Activated T-cell treated with anti-CD3 and anti-CD28 coated beads for 48 hours (primary cell): ENCODE results near the gene SLC35B1.

ENCODE experiments used
- DNase-seq: peaks from one replicate; pipeline ENCODE4 v3.0.0-alpha.2; 2020; ENCODE audit warnings: low read depth

The SLC35B1 gene, protein sequence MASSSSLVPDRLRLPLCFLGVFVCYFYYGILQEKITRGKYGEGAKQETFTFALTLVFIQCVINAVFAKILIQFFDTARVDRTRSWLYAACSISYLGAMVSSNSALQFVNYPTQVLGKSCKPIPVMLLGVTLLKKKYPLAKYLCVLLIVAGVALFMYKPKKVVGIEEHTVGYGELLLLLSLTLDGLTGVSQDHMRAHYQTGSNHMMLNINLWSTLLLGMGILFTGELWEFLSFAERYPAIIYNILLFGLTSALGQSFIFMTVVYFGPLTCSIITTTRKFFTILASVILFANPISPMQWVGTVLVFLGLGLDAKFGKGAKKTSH

DNA sequence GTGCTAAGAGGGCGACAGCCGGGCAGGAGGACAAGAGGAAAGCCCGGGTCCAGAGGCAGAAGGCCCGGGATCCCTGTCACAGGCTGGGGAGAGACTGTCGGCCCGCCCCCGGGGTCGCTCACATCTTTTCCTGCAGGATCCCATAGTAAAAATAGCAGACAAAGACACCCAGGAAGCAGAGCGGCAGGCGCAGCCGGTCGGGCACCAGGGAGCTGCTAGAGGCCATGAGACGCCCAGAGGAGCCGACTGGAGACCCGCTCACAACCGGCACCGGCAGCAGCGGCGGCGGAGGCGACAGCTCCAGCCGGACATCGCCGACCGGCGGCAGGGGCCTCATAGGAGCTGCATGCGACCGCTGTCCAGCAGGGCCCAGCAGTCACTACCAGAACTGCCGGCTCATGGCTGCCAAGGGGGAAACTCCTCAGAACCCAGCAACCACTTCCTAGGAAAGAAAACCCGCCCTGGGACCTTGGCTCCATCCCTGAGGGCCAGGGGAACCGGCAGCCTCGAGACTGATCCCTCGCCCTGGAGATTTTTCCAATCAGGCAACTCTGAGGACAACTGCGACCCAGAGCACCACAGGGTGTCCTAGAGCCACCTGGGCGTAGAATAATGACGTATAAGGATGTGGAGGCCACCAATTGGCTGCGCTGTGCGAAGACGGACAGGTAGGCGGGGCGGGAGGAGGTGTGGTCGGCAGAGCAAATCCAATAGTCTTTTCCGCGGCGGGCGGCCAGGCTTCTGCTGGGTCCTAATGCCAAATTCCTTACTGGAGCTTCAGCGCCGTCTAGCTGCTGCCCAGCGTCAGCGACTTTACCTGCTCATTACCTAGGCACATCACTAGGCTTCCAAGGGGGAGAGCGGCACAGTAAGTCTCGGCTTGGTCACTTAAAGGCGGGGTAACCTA is at the start of gene SLC35B1:
SLC35B1 (minus strand) TSS at position 357 of the 907 bp plus-strand sequence; CDS start at position 226, 131 bp downstream.
- DNase-seq: peak; percentile 97

GRCh38 chr17:49757151-49757777 is 49.5 kb upstream of the SLC35B1 start:
- no peak for DNase-seq

GRCh38 chr17:49756323-49757150 is 48.8 kb upstream of the SLC35B1 start:
- no peak for DNase-seq

- no peak for DNase-seq
Measured at GRCh38 chr17:49755663-49756283, 48.0 kb upstream of the SLC35B1 start.

DNA sequence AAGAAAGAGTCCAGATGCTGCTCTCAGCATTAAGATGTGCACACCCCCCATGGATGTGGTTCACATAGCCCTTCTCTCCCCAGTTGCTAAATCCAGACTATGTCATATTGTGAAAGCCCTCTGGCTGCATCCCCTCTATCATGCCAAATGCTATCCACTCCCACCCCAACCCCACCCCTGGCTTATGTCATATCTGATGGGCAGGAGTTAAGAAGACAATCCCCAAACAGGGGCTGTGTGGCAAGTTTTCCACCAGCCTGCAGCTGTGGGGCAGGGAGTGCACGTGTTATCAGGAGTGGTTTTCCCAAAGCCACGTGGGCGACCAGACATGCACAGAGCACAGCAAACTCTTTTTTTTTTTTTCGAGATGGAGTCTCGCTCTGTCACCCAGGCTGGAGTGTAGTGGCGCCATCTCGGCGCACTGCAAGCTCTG is 46.2 kb upstream of the SLC35B1 start:
- DNase-seq: no peak

DNA sequence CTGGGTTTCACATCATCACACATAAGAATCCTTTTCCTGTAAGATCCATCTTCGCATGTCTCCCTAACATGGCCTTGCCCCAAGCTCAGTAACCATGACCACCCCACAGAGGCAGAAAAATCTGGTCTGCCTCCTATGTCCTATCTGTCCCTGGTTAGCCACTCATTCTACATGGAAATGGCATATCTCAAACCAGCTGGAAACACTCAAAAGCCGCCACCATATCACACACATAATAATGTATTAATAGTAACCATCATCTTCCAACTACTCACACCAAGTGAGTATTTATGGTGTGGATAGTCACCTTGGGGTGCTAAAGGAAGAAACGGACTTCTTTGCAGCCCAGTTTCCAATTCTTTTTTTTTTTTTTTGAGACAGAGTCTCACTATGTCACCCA is 44.7 kb upstream of the SLC35B1 start:
- no peak for DNase-seq

GRCh38 chr17:49749730-49750129 is 42.0 kb upstream of the SLC35B1 start:
- no peak for DNase-seq

GRCh38 chr17:49748791-49749190 is 41.0 kb upstream of the SLC35B1 start:
- DNase-seq: peak; percentile 41

DNA sequence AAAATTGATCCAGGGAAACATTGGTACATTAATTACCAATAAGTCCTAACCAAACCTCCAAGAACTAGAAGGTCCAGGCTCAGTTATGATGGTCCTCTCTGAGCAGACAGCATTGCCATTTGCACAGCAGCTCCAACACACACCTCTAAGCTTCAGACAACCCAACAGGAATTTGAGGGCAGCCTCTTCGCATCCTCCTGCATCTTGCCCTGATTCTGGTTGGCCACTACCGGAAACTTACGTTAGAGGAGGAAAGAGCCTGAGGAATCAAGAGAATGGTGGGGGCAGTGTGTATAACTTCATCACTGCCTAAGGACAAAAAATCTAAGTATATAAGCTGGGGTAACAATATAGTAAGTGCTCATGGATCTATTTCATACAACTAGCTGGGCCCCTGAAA is 40.5 kb upstream of the SLC35B1 start:
- no peak for DNase-seq

GRCh38 chr17:49747632-49748031 is 39.9 kb upstream of the SLC35B1 start:
- DNase-seq: no peak

DNA sequence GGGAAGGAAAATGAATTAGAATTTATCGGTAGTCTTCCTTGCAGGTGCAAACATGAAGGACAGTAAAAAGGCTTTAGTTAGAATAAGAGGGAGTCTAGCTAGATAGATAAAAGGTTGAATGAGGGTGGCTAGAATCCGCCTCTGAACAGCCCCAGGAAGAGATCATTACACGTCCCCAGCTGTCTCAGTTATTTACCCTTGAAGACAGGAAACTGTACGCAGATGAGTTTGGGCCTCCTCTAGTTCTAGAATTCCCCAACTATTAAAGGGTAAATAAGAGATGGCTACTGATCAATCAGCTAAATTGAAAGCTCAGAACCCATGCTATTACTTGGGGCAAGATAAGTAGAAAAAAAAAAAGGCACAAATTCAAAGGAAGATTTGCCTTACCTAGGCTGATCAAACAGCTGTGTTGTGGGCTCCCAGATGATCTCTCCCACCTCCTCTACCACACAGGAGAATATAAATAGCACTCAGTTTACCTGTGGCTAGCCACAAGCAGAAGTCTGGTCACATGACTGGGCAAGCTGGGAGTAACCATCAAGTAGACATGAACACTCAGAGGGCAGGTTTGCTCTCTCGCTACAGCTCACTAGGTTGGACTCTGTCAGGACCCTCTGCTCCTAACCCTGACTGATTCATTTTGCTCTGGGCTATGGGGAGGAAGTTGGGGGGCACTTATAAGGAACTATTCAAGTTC is 39.2 kb upstream of the SLC35B1 start:
- DNase-seq: no peak

- DNase-seq: no peak
Measured at GRCh38 chr17:49745175-49746139, 37.7 kb upstream of the SLC35B1 start.

GRCh38 chr17:49742166-49742638 is 34.4 kb upstream of the SLC35B1 start:
- DNase-seq: no peak

DNA sequence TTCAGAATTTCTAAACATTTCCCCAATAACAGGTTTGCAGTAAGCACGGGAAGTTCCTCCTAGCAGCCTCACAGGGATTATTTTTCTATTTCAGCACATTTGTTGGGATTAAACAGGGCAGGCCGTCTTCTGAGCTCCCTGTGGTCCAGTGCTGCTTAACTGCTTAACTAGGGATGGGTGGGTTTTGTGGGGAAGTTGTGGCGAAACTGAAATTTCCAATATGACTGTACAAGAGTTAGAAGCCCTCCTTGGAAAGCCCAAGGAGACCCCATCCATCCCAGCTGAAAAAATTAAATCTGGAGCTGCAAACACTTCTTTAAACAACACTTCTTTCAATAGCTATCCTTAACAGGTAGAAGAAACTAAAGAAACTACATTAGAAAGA is 33.9 kb upstream of the SLC35B1 start:
- no peak for DNase-seq

DNA sequence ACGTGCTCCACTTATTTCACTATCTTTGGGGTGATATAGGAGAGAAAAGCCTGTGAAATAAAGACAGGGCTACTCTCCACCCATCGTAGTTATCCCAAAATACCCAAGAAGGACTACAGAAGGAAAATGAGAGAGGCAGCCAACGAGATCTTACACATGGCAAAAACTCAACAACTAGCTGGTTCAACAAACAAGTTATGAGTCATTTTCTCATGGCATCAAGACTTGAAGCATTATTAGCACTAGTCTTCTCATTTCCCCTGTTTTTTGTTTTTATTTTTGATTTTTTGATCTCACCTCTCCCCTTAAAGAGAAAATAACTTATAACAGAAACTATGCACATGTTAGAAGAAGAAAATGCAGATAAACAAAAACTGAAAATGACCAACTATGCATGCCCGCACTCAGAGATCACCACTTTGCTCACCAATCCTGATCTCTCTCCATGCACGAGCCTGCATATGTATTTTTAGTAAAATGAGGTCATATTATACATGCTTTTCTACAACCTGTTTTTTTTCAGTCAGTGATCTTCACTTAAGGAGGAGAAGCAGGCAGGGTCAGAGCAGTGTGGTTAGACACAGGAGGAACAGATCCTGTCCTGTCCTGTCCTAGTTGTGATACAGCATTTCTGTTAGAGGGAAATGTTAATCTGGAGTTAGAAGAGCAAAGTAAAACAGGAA is 33.4 kb upstream of the SLC35B1 start:
- no peak for DNase-seq

GRCh38 chr17:49739641-49740271 is 32.0 kb upstream of the SLC35B1 start:
- DNase-seq: peak; percentile 71

DNA sequence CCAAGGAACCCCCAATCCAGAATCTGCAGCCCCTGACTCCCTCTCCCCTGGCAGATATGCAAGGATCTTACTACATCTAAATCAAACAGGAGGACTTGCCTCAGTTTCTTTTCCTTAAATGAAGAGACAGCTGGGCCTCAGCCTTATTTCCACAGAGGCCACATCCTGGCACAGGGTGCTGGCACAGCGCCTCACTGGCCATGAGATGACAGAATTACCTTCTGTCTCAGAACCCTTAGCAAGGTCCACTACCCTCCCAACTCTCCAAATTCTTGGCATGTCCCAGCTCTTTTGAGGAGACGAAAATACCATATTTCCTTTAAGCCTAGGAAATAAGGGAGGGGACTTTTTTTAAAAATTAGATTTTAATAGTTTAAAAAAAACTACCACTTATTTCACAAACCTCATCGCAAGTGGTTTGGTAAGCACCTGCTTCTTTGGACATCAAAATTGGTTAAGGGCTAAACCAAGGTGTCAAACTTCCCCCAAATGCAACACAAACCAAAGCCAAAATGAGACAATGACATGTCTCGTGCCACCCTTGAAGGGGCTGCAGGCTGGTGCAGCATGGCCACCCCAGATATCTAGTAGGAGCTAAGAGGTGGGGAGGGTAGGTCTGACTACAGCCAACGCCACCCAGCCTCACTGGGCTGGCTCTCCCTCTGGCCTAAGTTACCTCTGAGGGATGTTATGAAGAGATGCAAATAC is 30.8 kb upstream of the SLC35B1 start:
- no peak for DNase-seq
